ENCODE measurements around the gene TESK2. TPM values are rescaled to one million over a fixed set of nuclear protein-coding genes. Genes with fewer than 3 reads are reported as not detected.

Gene TESK2
- total and polyA plus RNA-seq, 2 of the 13 experiments (the other 11 are each of a cell fraction or from before 2014, with no cell fraction given), result 5.5 to 9.6 TPM

- TF ChIP-seq CEBPZ (IDR thresholded peaks at IDR 0.05; ENCODE audit: low read length) (peak; percentile 59; the same call in 1 of the 2 replicates), PRMT3 (CRISPR knock-in tag; IDR thresholded peaks at IDR 0.05; ENCODE audit: borderline replicate concordance, low read depth) (no peak), TEAD3 (CRISPR knock-in tag; optimal IDR thresholded peaks at IDR 0.05; ENCODE audit: borderline replicate concordance) (peak; percentile 48), SAFB2 (CRISPR knock-in tag; IDR thresholded peaks at IDR 0.05; ENCODE audit: borderline replicate concordance, low read depth) (no peak; the same call in 1 of the 2 replicates), ZMYM3 (CRISPR knock-in tag; IDR thresholded peaks at IDR 0.05) (no peak), SP4 (CRISPR knock-in tag; IDR thresholded peaks at IDR 0.05) (peak; percentile 98), ADNP (CRISPR knock-in tag; IDR thresholded peaks at IDR 0.05) (no peak), ATAD3A (CRISPR knock-in tag; IDR thresholded peaks at IDR 0.05) (no peak), ZNF713 (CRISPR knock-in tag; IDR thresholded peaks at IDR 0.05) (no peak), ZNF605 (CRISPR knock-in tag; IDR thresholded peaks at IDR 0.05) (0 out of 2 replicates have a peak, but pooled peaks have one; percentile 34), ZNF18 (CRISPR knock-in tag; IDR thresholded peaks at IDR 0.05; ENCODE audit: insufficient replicate concordance) (no peak), ARID5B (CRISPR knock-in tag; IDR thresholded peaks at IDR 0.05) (no peak; the same call in 1 of the 2 replicates), MEF2D (CRISPR knock-in tag; IDR thresholded peaks at IDR 0.05) (peak; percentile 58), KDM3A (CRISPR knock-in tag; IDR thresholded peaks at IDR 0.05; ENCODE audit: low read depth) (peak; percentile 60; the same call in 1 of the 2 replicates)
Observed at GRCh38 chr1:45490626-45491486, at the start of gene TESK2 (continued).
